ENCODE data around the gene PIP4K2A.

GRCh38 chr10:22740180-22740579, 25.8 kb upstream of the PIP4K2A start:
- no peak for TF ChIP-seq CTCF (conservative IDR thresholded peaks at IDR 0.05; ENCODE audit: low read depth, low read length)
- no peak for TF ChIP-seq EZH2 (IDR thresholded peaks at IDR 0.05; ENCODE audit: low read length, unreplicated experiment)
- TF ChIP-seq EZH2phosphoT487 (IDR thresholded peaks at IDR 0.05; ENCODE audit: borderline replicate concordance, low read length) = no peak

Measured in PC-3 (cell line).